Measurements from ENCODE around the gene SLC12A7.

- TF ChIP-seq CTCF (IDR thresholded peaks at IDR 0.05 in 8 of 11, conservative IDR thresholded peaks at IDR 0.05 in 3 of 11) (no peak), POLR2A (IDR thresholded peaks at IDR 0.05) (no peak)
Measured at GRCh38 chr5:1003296-1003937, 108.4 kb downstream of the SLC12A7 start.

Measured in spleen (tissue), 7 donors.